Endothelial cell of umbilical vein (primary cell): ENCODE data around the gene CTDSPL. TPM values are rescaled to one million over a fixed set of nuclear protein-coding genes. Genes with fewer than 3 reads are reported as not detected.

Experiments
- BruUV-seq: library from RNA; stranded (reverse); fragments of 400-500 nt; replicated peaks from 2 replicates; lab custom pipeline; 2021; lab: Mats Ljungman, UMichigan
- CTCF ChIA-PET: fragments of 300-600, 350-600 bp; sonication (Branson Sonifier 250); formaldehyde crosslinking; loops from one replicate; lab custom pipeline; 2021; ENCODE audit warnings: antibody characterized with exemption, inconsistent platforms; lab: Charles Lee
- POLR2A ChIA-PET: fragments of 300-600, 350-600 bp; sonication (Branson Sonifier 250); formaldehyde crosslinking; loops from one replicate; lab custom pipeline; 2021; ENCODE audit warnings: antibody characterized with exemption, inconsistent platforms; lab: Charles Lee
- DNase-seq: peaks from one replicate; pipeline ENCODE4 v3.0.0-alpha.2; 2011; ENCODE audit warnings: low read depth, low spot score
- FAIRE-seq: peaks from 2 replicates; lab custom pipeline; 2011; peaks lifted over from hg19 to GRCh38; lab: Jason Lieb, UNC
- H2AFZ ChIP-seq: 2 replicates; pipeline ENCODE4 v1.6.0; 2012; ENCODE audit warnings: low read depth, low read length, control low read depth, inconsistent platforms
- H3K27ac ChIP-seq: 2 replicates; pipeline ENCODE4 v1.5.1; 2011; ENCODE audit warnings: low read depth, mild to moderate bottlenecking, control low read depth, low read length, moderate library complexity; ENCODE audit not compliant: insufficient read depth
- H3K27me3 ChIP-seq, 2 experiments: 2 replicates each; pipeline versions ENCODE4 v1.6.0 to v1.6.1; 2011; ENCODE audit warnings: low read length in 2 of 2, mixed read lengths in 1 of 2; ENCODE audit not compliant: control insufficient read depth in 2 of 2, insufficient read depth in 2 of 2
- H3K36me3 ChIP-seq, 2 experiments: 2 replicates in 1 of 2; 3 replicates in 1 of 2; pipeline ENCODE4 v1.5.1; 2011; ENCODE audit warnings: low read length in 2 of 2, mild to moderate bottlenecking in 1 of 2, moderate library complexity in 1 of 2; ENCODE audit not compliant: control insufficient read depth in 2 of 2, insufficient read depth in 2 of 2; ENCODE audit errors: extremely low read depth in 1 of 2
- H3K4me1 ChIP-seq: 3 replicates; pipeline ENCODE4 v1.5.1; 2011; ENCODE audit warnings: mild to moderate bottlenecking, low read length; ENCODE audit not compliant: control insufficient read depth, insufficient read depth; ENCODE audit errors: extremely low read depth
- H3K4me2 ChIP-seq: 2 replicates; pipeline ENCODE4 v1.6.1; 2011; ENCODE audit warnings: low read length, control low read depth, mixed read lengths; ENCODE audit not compliant: insufficient read depth
- H3K4me3 ChIP-seq, 3 experiments: fragments of 200-600 bp in 1 of 3; sonication (generic), shearing (Covaris generic) in 1 of 3; replicated peaks in 1 of 3; 2 replicates each; pipeline ENCODE4 v1.5.1; 2011 to 2016; ENCODE audit warnings: control low read depth in 3 of 3, low read length in 3 of 3, mild to moderate bottlenecking in 2 of 3, inconsistent platforms in 1 of 3, low read depth in 1 of 3, moderate library complexity in 1 of 3; ENCODE audit not compliant: insufficient read depth in 1 of 3
- H3K79me2 ChIP-seq: 2 replicates; pipeline ENCODE4 v1.6.0; 2012; ENCODE audit warnings: low read length, inconsistent platforms; ENCODE audit not compliant: control insufficient read depth, insufficient read depth
- H3K9ac ChIP-seq: replicated peaks from 2 replicates; pipeline ENCODE3; 2011; ENCODE audit warnings: low read length, control low read depth; ENCODE audit not compliant: insufficient read depth; ENCODE audit errors: extremely low read depth
- H3K9me1 ChIP-seq: replicated peaks from 3 replicates; pipeline ENCODE4 v1.6.0; 2011; ENCODE audit warnings: mild to moderate bottlenecking, low read length; ENCODE audit not compliant: control insufficient read depth, insufficient read depth; ENCODE audit errors: extremely low read depth
- H3K9me3 ChIP-seq: replicated peaks from 2 replicates; pipeline ENCODE4 v1.5.1; 2012; ENCODE audit warnings: low read length, inconsistent platforms; ENCODE audit not compliant: control insufficient read depth, insufficient read depth
- H4K20me1 ChIP-seq: replicated peaks from 2 replicates; pipeline ENCODE3; 2011; ENCODE audit warnings: mild to moderate bottlenecking, low read length; ENCODE audit not compliant: control insufficient read depth, insufficient read depth; ENCODE audit errors: extremely low read depth
- CTCF ChIP-seq, 2 donors: IDR thresholded peaks; 1 replicate in 1 of 2; 2 replicates in 1 of 2; pipeline ENCODE4 v1.5.1; 2011; ENCODE audit warnings: low read length in 2 of 2, mild to moderate bottlenecking in 2 of 2, moderate library complexity in 2 of 2, control low read depth in 1 of 2, inconsistent platforms in 1 of 2, low read depth in 1 of 2; ENCODE audit not compliant: insufficient read depth in 1 of 2; ENCODE audit errors: extremely low read depth in 1 of 2
- EZH2 ChIP-seq: IDR thresholded peaks from 2 replicates; pipeline ENCODE4 v1.6.1; 2012; ENCODE audit warnings: borderline replicate concordance, low read depth, mild to moderate bottlenecking, moderate library complexity, low read length, inconsistent platforms; ENCODE audit not compliant: severe bottlenecking
- FOS ChIP-seq: IDR thresholded peaks from 2 replicates; pipeline ENCODE4 v1.6.1; 2011; ENCODE audit warnings: mild to moderate bottlenecking, low read length, moderate library complexity, borderline replicate concordance; ENCODE audit not compliant: insufficient read depth
- GATA2 ChIP-seq: IDR thresholded peaks from 2 replicates; pipeline ENCODE4 v1.7.0; 2011; ENCODE audit warnings: low read depth, mild to moderate bottlenecking, moderate library complexity, mixed read lengths, low read length; ENCODE audit not compliant: insufficient read length, insufficient read depth
- JUN ChIP-seq: IDR thresholded peaks from 2 replicates; pipeline ENCODE4 v1.6.1; 2011; ENCODE audit warnings: borderline replicate concordance, low read depth; ENCODE audit not compliant: insufficient read length, insufficient read depth
- MAX ChIP-seq: IDR thresholded peaks from 2 replicates; pipeline ENCODE4 v1.6.1; 2011; ENCODE audit not compliant: insufficient read depth, insufficient read length
- MYC ChIP-seq: IDR thresholded peaks from one replicate; pipeline ENCODE4 v1.6.1; 2011; ENCODE audit warnings: mild to moderate bottlenecking, low read depth, low read length
- POLR2A ChIP-seq: IDR thresholded peaks from 2 replicates; pipeline ENCODE4 v1.6.1; 2012; ENCODE audit warnings: low read depth, mild to moderate bottlenecking, control low read depth, low read length
- POLR2AphosphoS5 ChIP-seq: IDR thresholded peaks from 2 replicates; pipeline ENCODE4 v1.6.1; 2012; ENCODE audit warnings: low read depth, mild to moderate bottlenecking, control low read depth, low read length, moderate library complexity; ENCODE audit not compliant: insufficient read depth
- dilution Hi-C: fragments of 300-500 bp; cut with MboI; formaldehyde crosslinking; loops from one replicate; pipeline ENCODE4 v1.15.0; 2019; ENCODE audit warnings: low sequenced_read_pairs; ENCODE audit not compliant: extremely low pct_ligation_motif_present
- intact Hi-C: fragments of 100-400 bp; cut with micrococcal nuclease; formaldehyde crosslinking; loops from one replicate; pipeline ENCODE4 v1.10.0; 2022
- polyA plus RNA-seq, 4 experiments: library from polyadenylated mRNA; depleted of rRNA in 3 of 4; stranded (reverse) in 3 of 4; unstranded in 1 of 4; fragments of >200 nt; gene quantifications; 2 replicates each; pipeline versions ENCODE4 v1.2.1 to v1.2.3, GENCODE V29; 2011 to 2012; ENCODE audit warnings: missing spikeins in 1 of 4
- total RNA-seq: library from RNA; stranded (reverse); gene quantifications from 2 replicates; pipeline ENCODE4 v1.2.3, GENCODE V29; 2021

Gene CTDSPL
- total and polyA plus RNA-seq, 2 donors (not counting 3 experiments of a cell fraction or from before 2014, with no cell fraction given) = 30.1 to 43.2 TPM

GRCh38 chr3:37836589-37836988, 25.1 kb upstream of the CTDSPL start:
- H3K9me1 ChIP-seq = no peaks in the 10 kb centered on the region
- H2AFZ ChIP-seq = no peak overlapping the region
- no peak overlapping the region for H3K4me3 ChIP-seq
- no peak for FAIRE-seq
- H3K4me1 ChIP-seq = no peaks in the 10 kb centered on the region
- no peak overlapping the region for H3K27ac ChIP-seq
- H3K27me3 ChIP-seq = no peaks in the 10 kb centered on the region
- DNase-seq = no peak
- H3K9ac ChIP-seq = no peak overlapping the region
- H4K20me1 ChIP-seq = no peaks in the 10 kb centered on the region
- H3K4me2 ChIP-seq = no peak overlapping the region
- dilution Hi-C loops (no loop called here), intact Hi-C loops (no loop called here)
- H3K9me3 ChIP-seq = no peaks in the 10 kb centered on the region
- no peaks in the 10 kb centered on the region for H3K79me2 ChIP-seq
- no peak for TF ChIP-seq EZH2
- TF ChIP-seq CTCF (IDR thresholded peaks at IDR 0.05; ENCODE audit: extremely low read depth in 1 of 2, insufficient read depth in 1 of 2, low read depth in 1 of 2, low read length in 2 of 2) = no peak
- no peak for TF ChIP-seq JUN
- TF ChIP-seq FOS = no peak
- no peak for TF ChIP-seq MYC
- TF ChIP-seq MAX = no peak
- TF ChIP-seq POLR2A = no peak
- no peak for TF ChIP-seq POLR2AphosphoS5
- no peak for TF ChIP-seq GATA2
- POLR2A ChIA-PET = no interaction called here
- BruUV-seq = no TSS peak
- CTCF ChIA-PET = no interaction called here
- no peaks in the 10 kb centered on the region for H3K36me3 ChIP-seq
